Common myeloid progenitor, CD34-positive (primary cell): ENCODE data around the gene HS6ST3.
"Not testable (repeated sequence)": the region's sequence is repeated elsewhere in the genome, so short reads cannot be mapped to it uniquely, and the experiment has no call there.

ENCODE experiments used
- CTCF ChIA-PET: fragments of 350-600 bp; sonication (Branson Sonifier 250); formaldehyde crosslinking; loops from one replicate; lab custom pipeline; 2021; ENCODE audit warnings: antibody characterized with exemption; lab: Charles Lee
- POLR2A ChIA-PET: fragments of 350-600 bp; sonication (Branson Sonifier 250); formaldehyde crosslinking; loops from one replicate; lab custom pipeline; 2021; ENCODE audit warnings: antibody characterized with exemption; lab: Charles Lee
- DNase-seq, 3 donors: peaks; one replicate each; pipeline versions ENCODE4 v3.0.0 to v3.0.0-alpha.2; 2013
- H3K27ac ChIP-seq, 2 experiments: 1 replicate in 1 of 2; 2 replicates in 1 of 2; pipeline ENCODE4 v1.7.0; 2013; ENCODE audit warnings: inconsistent platforms in 2 of 2, low read length in 2 of 2, mild to moderate bottlenecking in 2 of 2, low read depth in 1 of 2, moderate library complexity in 1 of 2; ENCODE audit not compliant: severe bottlenecking in 2 of 2, insufficient read depth in 1 of 2, poor library complexity in 1 of 2
- H3K27me3 ChIP-seq, 5 experiments: replicated peaks in 2 of 5; 1 replicate in 3 of 5; 2 replicates in 2 of 5; pipeline versions ENCODE4 v1.6.1 to v1.7.0; 2013; ENCODE audit warnings: low read length in 4 of 5, mild to moderate bottlenecking in 2 of 5, moderate library complexity in 2 of 5, inconsistent platforms in 1 of 5; ENCODE audit not compliant: insufficient read depth in 5 of 5, control insufficient read depth in 4 of 5
- H3K36me3 ChIP-seq, 4 experiments: 1 replicate in 2 of 4; 2 replicates in 2 of 4; pipeline versions ENCODE4 v1.6.1 to v1.7.0; 2013; ENCODE audit warnings: low read length in 3 of 4, control low read depth in 1 of 4, mild to moderate bottlenecking in 1 of 4; ENCODE audit not compliant: control insufficient read depth in 4 of 4, insufficient read depth in 4 of 4
- H3K4me1 ChIP-seq, 4 experiments: 1 replicate in 3 of 4; 2 replicates in 1 of 4; pipeline versions ENCODE4 v1.6.1 to v1.7.1; 2013; ENCODE audit warnings: low read length in 3 of 4, mild to moderate bottlenecking in 3 of 4, control low read depth in 1 of 4, inconsistent platforms in 1 of 4, moderate library complexity in 1 of 4; ENCODE audit not compliant: control insufficient read depth in 4 of 4, insufficient read depth in 4 of 4; ENCODE audit errors: control extremely low read depth in 1 of 4
- H3K4me3 ChIP-seq, 7 experiments: 1 replicate in 4 of 7; 2 replicates in 3 of 7; pipeline versions ENCODE4 v1.5.1 to v1.7.0; 2013; ENCODE audit warnings: mild to moderate bottlenecking in 7 of 7, low read length in 6 of 7, moderate library complexity in 6 of 7, inconsistent platforms in 2 of 7, low read depth in 2 of 7, control low read depth in 1 of 7; ENCODE audit not compliant: insufficient read depth in 4 of 7, control insufficient read depth in 1 of 7; ENCODE audit errors: extremely low read depth in 1 of 7
- H3K9me3 ChIP-seq, 5 experiments: 1 replicate in 4 of 5; 2 replicates in 1 of 5; pipeline versions ENCODE4 v1.6.1 to v1.7.1; 2013; ENCODE audit warnings: low read length in 4 of 5, mild to moderate bottlenecking in 2 of 5, inconsistent platforms in 1 of 5, low read depth in 1 of 5, moderate library complexity in 1 of 5; ENCODE audit not compliant: control insufficient read depth in 4 of 5, insufficient read depth in 2 of 5; ENCODE audit errors: control extremely low read depth in 1 of 5
- WGBS: methylation state at CpG from one replicate; pipeline ENCODE4 v1.1.5; 2013; ENCODE audit not compliant: insufficient coverage; 5-methylcytosine and 5-hydroxymethylcytosine counted together

Gene HS6ST3

GRCh38 chr13:96768524-96768923 lies 678.6 kb downstream of the HS6ST3 start:
- Histone ChIP-seq H3K36me3 (no peaks in the 10 kb centered on the region), H3K27ac (no peak overlapping the region), H3K4me1 (no peaks in the 10 kb centered on the region), H3K27me3 (no peaks in the 10 kb centered on the region), H3K9me3 (no peaks in the 10 kb centered on the region), H3K4me3 (no peak overlapping the region)
- CTCF ChIA-PET = no interaction called here
- POLR2A ChIA-PET = no interaction called here
- 97% methylated on average over 6 of the region's 6 CpGs for WGBS
- no peak for DNase-seq

GRCh38 chr13:96769874-96770273 lies 680.0 kb downstream of the HS6ST3 start:
- no peaks in the 10 kb centered on the region for H3K9me3 ChIP-seq
- no peak for DNase-seq
- ChIA-PET CTCF (no interaction called here), POLR2A (no interaction called here)
- H3K4me3 ChIP-seq = no peak overlapping the region
- no peak overlapping the region for H3K27ac ChIP-seq
- no peaks in the 10 kb centered on the region for H3K27me3 ChIP-seq
- no peaks in the 10 kb centered on the region for H3K4me1 ChIP-seq
- no CpG with 5 or more reads among the region's 1 CpG for WGBS
- H3K36me3 ChIP-seq = no peaks in the 10 kb centered on the region

- peak in 1 of 3 donors; percentile 2 for DNase-seq
- Histone ChIP-seq H3K9me3 (no peaks in the 10 kb centered on the region), H3K27ac (no peak overlapping the region), H3K4me1 (no peaks in the 10 kb centered on the region), H3K27me3 (no peaks in the 10 kb centered on the region), H3K4me3 (no peak overlapping the region), H3K36me3 (no peaks in the 10 kb centered on the region)
- CTCF ChIA-PET = no interaction called here
- WGBS = 84% methylated on average over 5 of the region's 6 CpGs
- POLR2A ChIA-PET = no interaction called here
Observed at GRCh38 chr13:96771486-96772367, 681.8 kb downstream of the HS6ST3 start.

- ChIA-PET POLR2A (no interaction called here), CTCF (no interaction called here)
- no CpG with 5 or more reads among the region's 2 CpGs for WGBS
- no peak overlapping the region for H3K4me3 ChIP-seq
- H3K9me3 ChIP-seq = no peaks in the 10 kb centered on the region
- no peaks in the 10 kb centered on the region for H3K4me1 ChIP-seq
- DNase-seq = no peak
- H3K27ac ChIP-seq = no peak overlapping the region
- no peaks in the 10 kb centered on the region for H3K36me3 ChIP-seq
- H3K27me3 ChIP-seq = no peaks in the 10 kb centered on the region
Observed at GRCh38 chr13:96772426-96772825, 682.5 kb downstream of the HS6ST3 start.

- DNase-seq, POLR2A ChIA-PET, CTCF ChIA-PET: not testable (repeated sequence)
Observed at GRCh38 chr13:96778302-96778701, 688.4 kb downstream of the HS6ST3 start.

GRCh38 chr13:96779691-96780090 lies 689.8 kb downstream of the HS6ST3 start:
- H3K27me3 ChIP-seq = no peaks in the 10 kb centered on the region
- H3K4me3 ChIP-seq = no peak overlapping the region
- ChIA-PET CTCF (no interaction called here), POLR2A (no interaction called here)
- no peaks in the 10 kb centered on the region for H3K36me3 ChIP-seq
- no peak overlapping the region for H3K27ac ChIP-seq
- no peak for DNase-seq
- no peaks in the 10 kb centered on the region for H3K9me3 ChIP-seq
- H3K4me1 ChIP-seq = no peaks in the 10 kb centered on the region

More at GRCh38 chr13:96778302-96778701, 688.4 kb downstream of the HS6ST3 start:
- not testable (repeated sequence) for H3K4me3 ChIP-seq, H3K27ac ChIP-seq, H3K27me3 ChIP-seq, H3K36me3 ChIP-seq, H3K9me3 ChIP-seq, H3K4me1 ChIP-seq
- 100% methylated on average over 2 of the region's 3 CpGs for WGBS

- Histone ChIP-seq H3K27ac (no peak overlapping the region), H3K4me1 (no peaks in the 10 kb centered on the region), H3K36me3 (no peaks in the 10 kb centered on the region), H3K9me3 (no peaks in the 10 kb centered on the region), H3K27me3 (no peaks in the 10 kb centered on the region), H3K4me3 (no peak overlapping the region)
- DNase-seq = no peak
- ChIA-PET POLR2A (no interaction called here), CTCF (no interaction called here)
- no CpG with 5 or more reads among the region's 3 CpGs for WGBS
Observed at GRCh38 chr13:96780105-96780504, 690.2 kb downstream of the HS6ST3 start.
